ENCODE measurements around the gene ZNF81. TPM values are rescaled to one million over a fixed set of nuclear protein-coding genes. Genes with fewer than 3 reads are reported as not detected.
"Not testable (repeated sequence)": the region's sequence is repeated elsewhere in the genome, so short reads cannot be mapped to it uniquely, and the experiment has no call there.

The ZNF81 gene
- total RNA-seq, 1 donor from 2014 or later: 7.8 TPM

GRCh38 chrX:47931970-47932369 lies 95.3 kb downstream of the ZNF81 start:
- intact Hi-C loops (cut with micrococcal nuclease): not testable (repeated sequence)

GRCh38 chrX:47933946-47934345 lies 97.2 kb downstream of the ZNF81 start:
- intact Hi-C loops (cut with micrococcal nuclease): no loop called here

- intact Hi-C loops (cut with micrococcal nuclease): no loop called here
These were observed 99.7 kb downstream of the ZNF81 start for GRCh38 chrX:47936224-47936939.

GRCh38 chrX:47936940-47937317 lies 100.2 kb downstream of the ZNF81 start:
- intact Hi-C loops (cut with micrococcal nuclease): no loop called here

GRCh38 chrX:47940448-47940847 lies 103.7 kb downstream of the ZNF81 start:
- intact Hi-C loops (cut with micrococcal nuclease): no loop called here

GRCh38 chrX:47941423-47941822 lies 104.7 kb downstream of the ZNF81 start:
- intact Hi-C loops (cut with micrococcal nuclease): no loop called here

GRCh38 chrX:47955295-47955694 lies 118.6 kb downstream of the ZNF81 start:
- intact Hi-C loops (cut with micrococcal nuclease): not testable (repeated sequence)

GRCh38 chrX:47956016-47956415 lies 119.3 kb downstream of the ZNF81 start:
- intact Hi-C loops (cut with micrococcal nuclease): no loop called here

GRCh38 chrX:47958206-47958605 lies 121.5 kb downstream of the ZNF81 start:
- intact Hi-C loops (cut with micrococcal nuclease): not testable (repeated sequence)

GRCh38 chrX:47958761-47959342 lies 122.2 kb downstream of the ZNF81 start:
- intact Hi-C loops (cut with micrococcal nuclease): no loop called here

GRCh38 chrX:47960406-47960805 lies 123.7 kb downstream of the ZNF81 start:
- intact Hi-C loops (cut with micrococcal nuclease): no loop called here

GRCh38 chrX:47961830-47962229 lies 125.1 kb downstream of the ZNF81 start:
- intact Hi-C loops (cut with micrococcal nuclease): not testable (repeated sequence)

GRCh38 chrX:47965526-47965925 lies 128.8 kb downstream of the ZNF81 start:
- intact Hi-C loops (cut with micrococcal nuclease): not testable (repeated sequence)

Other genes with a start within 250 kb of the ZNF81 start
- gene SYN1, start 217.0 kb upstream of the ZNF81 start, total RNA-seq: 0.57 and 0.91 TPM in 2 replicates
- 14.8 and 19.3 TPM in 2 replicates for gene CFP, start 207.0 kb upstream of the ZNF81 start, total RNA-seq
- 57.4 and 58.9 TPM in 2 replicates for gene ELK1, start 186.3 kb upstream of the ZNF81 start, total RNA-seq
- gene UXT, start 177.7 kb upstream of the ZNF81 start, total RNA-seq: 189 and 193 TPM in 2 replicates
- gene ZNF182, start 167.1 kb downstream of the ZNF81 start, total RNA-seq: 6.2 and 6.5 TPM in 2 replicates
- not detected in 2 replicates for gene SPACA5, start 170.1 kb downstream of the ZNF81 start, total RNA-seq
- gene ZNF630, start 234.7 kb downstream of the ZNF81 start, total RNA-seq: 0.50 and 0.52 TPM in 2 replicates